Stimulated activated CD4-positive, alpha-beta T cell treated with anti-CD3 and anti-CD28 coated beads, Interleukin-1b, Interleukin-23, amount 100 ng/mL, for 1 hour (primary cell): Measurements from ENCODE around the gene PPM1L.

ENCODE experiments used
- DNase-seq, 2 donors: peaks; one replicate each; pipeline ENCODE4 v3.0.0-alpha.2; 2020; ENCODE audit warnings: low read depth in 2 of 2

PPM1L gene

GRCh38 chr3:160851629-160852210 is 95.7 kb downstream of the PPM1L start:
- no peak for DNase-seq

- DNase-seq: no peak
These were observed 96.8 kb downstream of the PPM1L start for GRCh38 chr3:160852856-160853255.

GRCh38 chr3:160856450-160856849 is 100.4 kb downstream of the PPM1L start:
- DNase-seq: no peak

GRCh38 chr3:160857476-160858119 is 101.6 kb downstream of the PPM1L start:
- no peak for DNase-seq

- no peak for DNase-seq
These were observed 104.3 kb downstream of the PPM1L start for GRCh38 chr3:160860346-160860745.

DNA sequence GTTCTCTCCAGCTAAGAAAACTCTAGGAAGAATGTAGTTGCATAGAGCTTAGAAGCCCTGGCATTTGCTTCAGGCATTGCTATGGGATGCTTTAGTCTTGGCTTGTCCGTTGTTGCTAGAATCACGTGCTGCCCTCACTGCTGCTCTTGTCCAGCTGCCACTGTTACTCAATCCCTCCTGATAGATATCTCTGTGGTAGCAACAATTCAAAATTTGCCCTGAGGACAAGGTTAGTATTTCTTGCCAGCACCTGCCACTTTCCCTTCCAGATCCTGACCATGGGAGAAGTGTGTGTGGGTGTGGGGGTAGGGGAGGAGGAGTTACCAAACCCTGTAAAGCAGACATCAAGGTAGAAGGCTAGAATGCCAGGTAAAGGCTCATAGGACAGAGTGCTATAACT is 113.8 kb downstream of the PPM1L start:
- DNase-seq: no peak

DNA sequence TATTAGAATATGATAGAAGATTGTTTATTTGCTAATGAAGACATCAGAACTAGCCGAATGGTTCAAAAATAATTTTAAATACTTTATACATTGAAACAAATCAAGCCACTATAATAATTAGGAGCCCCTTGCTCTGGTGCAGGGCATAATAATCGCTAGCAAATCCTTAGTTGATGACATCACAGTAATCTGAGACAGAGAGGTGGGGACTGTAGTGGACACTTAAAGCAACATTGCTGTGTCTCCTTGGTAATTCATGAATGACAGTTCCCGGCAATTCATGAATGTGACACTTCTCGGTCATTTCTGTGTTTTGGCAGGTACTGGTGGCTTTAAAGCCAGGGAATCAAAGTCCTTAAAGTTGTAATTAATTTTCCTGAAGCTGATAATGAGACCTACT is 114.3 kb downstream of the PPM1L start:
- no peak for DNase-seq

- DNase-seq: no peak
These were observed 118.7 kb downstream of the PPM1L start for GRCh38 chr3:160874736-160875135.

DNA sequence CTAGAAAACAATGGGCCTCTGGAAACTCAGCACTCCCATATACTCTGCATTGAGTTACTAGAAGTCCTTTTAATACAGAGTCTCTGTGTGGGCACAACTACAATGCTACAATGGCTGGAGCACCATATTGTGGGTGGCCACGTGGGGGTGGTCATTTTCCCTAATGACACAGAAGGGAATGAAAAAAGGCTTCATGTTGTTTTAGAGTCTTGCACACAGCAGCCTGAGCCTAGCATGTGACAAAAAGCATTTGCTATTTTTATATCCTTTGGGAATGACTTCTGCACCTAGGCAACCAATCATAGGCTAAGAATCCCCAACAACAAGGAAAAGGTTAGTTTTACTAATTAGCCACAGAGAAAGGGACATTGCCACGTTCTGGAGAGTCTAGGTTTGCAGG is 120.6 kb downstream of the PPM1L start:
- no peak for DNase-seq

DNA sequence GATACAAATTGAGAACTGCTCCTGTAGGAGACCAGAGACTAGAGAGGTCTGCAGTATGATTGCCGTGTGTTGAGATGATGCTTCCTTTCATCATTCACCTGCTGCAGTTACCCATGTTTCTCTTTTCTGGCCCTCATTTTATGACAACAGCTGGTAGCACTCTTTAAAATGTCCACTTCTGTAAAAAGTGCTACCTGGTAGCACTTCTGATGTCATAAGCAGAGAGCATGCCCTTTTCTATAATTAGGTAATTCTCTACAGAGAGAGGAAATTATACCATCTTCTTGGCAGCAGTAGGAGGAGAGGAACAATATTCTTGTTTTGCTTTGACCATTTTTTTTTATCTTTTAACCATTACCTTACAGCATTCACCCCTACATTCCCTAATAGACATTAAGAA is 123.8 kb downstream of the PPM1L start:
- DNase-seq: no peak

DNA sequence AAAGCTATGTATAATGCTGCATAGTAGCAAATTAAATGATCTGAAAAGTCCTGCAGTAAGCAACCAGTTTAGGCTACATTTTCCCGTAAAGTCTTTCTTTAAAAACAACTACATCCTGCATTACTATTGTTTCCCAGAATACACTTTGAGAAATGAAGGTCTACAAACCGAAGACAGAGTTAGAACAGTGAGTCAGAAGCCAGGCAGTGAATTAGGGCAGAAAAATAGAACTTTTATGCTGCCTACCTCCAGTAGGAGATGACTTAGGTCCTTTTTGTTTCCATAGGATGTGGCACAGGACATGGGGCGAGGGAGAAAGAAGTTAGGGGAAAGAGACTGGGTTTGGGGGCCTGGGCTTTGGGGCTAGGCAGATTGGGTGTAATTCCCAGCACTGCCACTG is 127.3 kb downstream of the PPM1L start:
- DNase-seq: no peak

- DNase-seq: no peak
These were observed 129.8 kb downstream of the PPM1L start for GRCh38 chr3:160885791-160886286.

GRCh38 chr3:160886421-160886820 is 130.4 kb downstream of the PPM1L start:
- no peak for DNase-seq

DNA sequence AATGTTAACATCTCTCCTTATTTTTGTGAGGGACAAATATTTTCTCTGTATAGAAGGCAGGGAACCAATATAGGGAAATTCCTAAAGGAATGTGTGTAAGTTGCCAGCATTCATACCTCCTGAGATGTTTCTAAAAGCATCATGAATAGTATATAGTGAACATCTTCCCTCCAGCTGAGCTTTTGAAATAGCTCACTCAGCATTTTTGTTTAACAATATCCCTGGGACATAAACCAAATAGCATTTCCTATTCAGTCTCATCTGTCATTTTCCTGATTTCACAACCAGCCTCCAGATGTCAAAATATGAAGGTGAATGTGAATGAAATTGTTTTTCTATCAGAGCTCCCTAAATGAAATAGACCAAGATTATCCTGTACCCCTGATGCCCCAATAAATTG is 137.2 kb downstream of the PPM1L start:
- no peak for DNase-seq

GRCh38 chr3:160904691-160905090 is 148.7 kb downstream of the PPM1L start:
- no peak for DNase-seq

GRCh38 chr3:160906646-160907045 is 150.6 kb downstream of the PPM1L start:
- DNase-seq: no peak

- DNase-seq: no peak
These were observed 153.9 kb downstream of the PPM1L start for GRCh38 chr3:160909917-160910316.

DNA sequence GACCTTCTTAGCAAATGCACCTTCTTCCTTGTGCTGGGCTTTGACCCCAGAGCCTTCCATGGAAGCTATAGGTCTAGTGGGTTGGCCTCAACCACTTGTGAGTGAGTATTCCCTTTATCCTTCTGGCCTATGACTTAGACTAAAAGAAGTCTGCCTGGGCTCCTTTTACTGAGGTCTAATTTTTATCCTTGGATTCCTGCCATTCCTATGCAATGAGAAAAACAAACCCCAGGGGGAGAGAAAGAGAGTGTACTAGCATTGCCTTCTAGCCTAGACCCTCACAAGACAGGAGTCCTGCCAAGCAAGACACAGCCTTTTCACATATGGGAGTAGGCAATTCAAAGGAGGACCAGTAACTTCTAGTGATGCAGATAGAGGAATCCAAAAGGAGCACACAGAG is 155.4 kb downstream of the PPM1L start:
- DNase-seq: no peak

DNA sequence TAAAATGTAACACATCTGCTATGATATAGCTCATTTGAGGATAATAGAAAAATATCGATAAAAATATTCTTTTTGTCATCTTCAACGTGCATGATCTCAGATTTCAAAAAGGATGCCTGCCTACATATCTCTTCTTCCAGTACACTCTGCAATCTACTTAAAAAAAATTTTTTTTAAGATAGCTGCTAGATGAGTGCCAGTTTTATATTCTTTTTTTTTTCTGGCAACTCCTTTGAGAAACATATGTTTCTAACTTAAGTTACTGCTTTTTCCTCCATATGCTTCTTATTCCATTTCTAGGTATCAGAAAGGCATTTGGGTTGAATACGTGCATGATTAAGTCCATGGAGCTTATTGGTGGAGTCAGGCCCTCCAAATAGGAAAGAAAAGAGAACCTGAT is 160.4 kb downstream of the PPM1L start:
- DNase-seq: no peak

DNA sequence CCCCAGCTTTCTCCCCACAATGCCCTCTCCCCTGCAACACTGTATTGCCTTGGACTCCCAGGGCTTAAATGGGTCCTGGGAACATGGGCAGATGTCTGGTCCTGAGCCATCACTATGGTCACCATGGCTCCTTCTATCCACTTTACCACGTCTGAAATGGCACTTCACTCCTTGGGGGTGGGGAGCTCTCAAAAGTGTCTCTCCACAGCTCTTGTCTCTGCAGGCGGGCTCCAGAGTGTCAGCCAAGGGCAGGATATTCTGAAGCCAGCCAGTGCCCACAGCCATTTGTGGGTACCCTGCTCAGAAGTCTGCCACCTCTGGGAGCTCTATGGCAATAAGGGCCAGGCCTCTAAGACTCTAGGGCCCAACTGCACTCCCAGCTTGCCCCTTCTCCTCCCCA is 163.9 kb downstream of the PPM1L start:
- DNase-seq: no peak

DNA sequence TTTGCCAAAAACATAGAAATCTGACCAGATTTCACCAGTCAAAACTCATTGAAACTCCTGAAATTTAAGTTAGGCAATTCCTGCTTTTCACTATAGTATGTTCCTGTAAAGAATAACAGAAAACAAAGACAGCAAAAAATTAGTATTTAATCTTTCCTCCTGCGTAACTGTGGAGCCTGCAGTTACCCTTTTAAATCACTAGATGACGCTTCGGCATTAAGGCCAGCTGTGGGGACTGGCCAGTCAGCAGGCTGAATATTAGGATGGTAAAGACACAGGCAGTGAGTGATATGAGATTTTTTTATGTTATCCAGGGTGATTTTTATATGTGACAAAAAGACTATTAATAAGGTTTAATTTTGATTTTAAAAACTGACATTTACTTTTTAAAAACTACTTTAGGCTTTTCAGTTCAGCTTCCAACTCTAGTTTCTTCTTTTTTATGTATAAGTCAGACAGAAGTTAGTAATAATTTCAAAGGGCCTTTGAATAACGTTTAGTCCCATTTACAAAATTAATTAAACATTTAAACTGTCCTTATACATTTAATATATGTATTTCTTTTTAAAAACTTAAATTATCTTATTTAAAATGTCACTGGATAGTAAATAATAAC is 165.1 kb downstream of the PPM1L start:
- DNase-seq: no peak

- DNase-seq: no peak
These were observed 168.7 kb downstream of the PPM1L start for GRCh38 chr3:160924776-160925175.

DNA sequence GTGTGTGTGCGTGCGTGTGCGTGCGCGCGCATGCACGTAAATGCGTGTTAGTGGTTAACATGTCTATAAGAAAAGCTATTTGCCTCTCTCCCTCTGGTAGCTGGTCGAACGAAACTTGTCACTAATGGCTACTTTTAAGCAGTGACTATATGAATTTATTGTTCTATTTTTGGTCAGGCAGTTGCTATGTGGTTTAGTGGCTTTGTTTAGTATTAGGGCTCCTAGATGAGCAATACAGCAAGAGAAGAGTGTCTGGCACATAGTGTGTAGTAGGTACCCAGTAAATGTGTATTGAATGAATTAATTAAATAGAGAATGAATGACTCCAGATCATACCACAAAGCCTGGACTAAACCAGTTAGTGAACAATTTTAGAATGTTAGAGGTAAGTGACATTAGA is 171.6 kb downstream of the PPM1L start:
- DNase-seq: no peak
